Peyer's patch (tissue), 4 donors: ENCODE measurements around the gene MYT1.

Experiments used
- CTCF ChIP-seq, 6 experiments: fragments of 450-650 bp in 4 of 6; fragments of 200-600 bp in 2 of 6; sonication (generic) in 1 of 6; IDR thresholded peaks; one replicate each; pipeline ENCODE4 v1.5.1; 2017 to 2019; ENCODE audit warnings: antibody characterized with exemption in 6 of 6, mild to moderate bottlenecking in 3 of 6, moderate library complexity in 1 of 6
- POLR2A ChIP-seq, 2 donors: fragments of 450-650 bp; IDR thresholded peaks; one replicate each; pipeline ENCODE4 v1.5.1; 2017; ENCODE audit warnings: antibody characterized with exemption in 2 of 2, mild to moderate bottlenecking in 2 of 2, moderate library complexity in 2 of 2

DNA sequence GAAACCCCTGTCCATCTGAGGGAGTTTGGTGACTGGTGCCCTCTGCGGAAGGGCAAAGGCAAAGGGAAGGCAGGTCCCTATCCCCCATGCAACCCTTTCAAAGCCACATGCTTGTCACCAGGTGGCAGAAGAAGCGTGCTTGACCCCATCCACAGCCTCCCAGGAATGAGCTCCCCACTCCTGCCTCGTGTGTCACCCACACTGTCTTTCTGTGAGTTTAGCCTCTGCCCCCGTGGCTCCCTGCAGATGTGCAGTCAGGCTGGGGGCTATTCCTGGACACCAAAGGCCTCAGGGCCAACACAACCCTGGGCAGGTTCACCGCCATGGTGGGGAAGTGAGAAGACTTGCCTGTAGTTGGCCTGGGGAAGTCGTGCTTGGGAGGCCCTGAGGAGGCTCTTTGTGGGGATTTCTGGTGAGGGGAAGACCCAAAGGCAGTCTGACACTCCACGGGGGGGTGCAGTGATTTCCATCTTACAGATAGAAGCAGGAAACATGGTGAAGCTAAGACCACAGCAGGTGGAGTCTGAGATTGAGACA, 74.7 kb downstream of the MYT1 start:
- TF ChIP-seq CTCF (IDR thresholded peaks at IDR 0.05) (no peak), POLR2A (IDR thresholded peaks at IDR 0.05) (no peak)
